ENCODE results near the gene EDAR. TPM values are rescaled to one million over a fixed set of nuclear protein-coding genes. Genes with fewer than 3 reads are reported as not detected.

EDAR gene
- polyA plus RNA-seq, 3 donors: not detected

- no peak overlapping the region for H3K4me2 ChIP-seq (replicated peaks; ENCODE audit: extremely low read depth, low read length, poor library complexity, severe bottlenecking)
- 100% methylated on average over 2 of the region's 2 CpGs for WGBS (ENCODE audit: insufficient coverage)
These were observed 111.5 kb downstream of the EDAR start for GRCh38 chr2:108877506-108877905.

GRCh38 chr2:108870069-108870644, 118.9 kb downstream of the EDAR start:
- no peak for DNase-seq
- no peaks in the 10 kb centered on the region for H3K36me3 ChIP-seq (replicated peaks in 1 of 2; ENCODE audit: control insufficient read depth in 1 of 2, insufficient read depth in 2 of 2, low read length in 2 of 2)
- H3K36me3 Mint-ChIP-seq: peaks cover 9 to 12% of the 10 kb centered on the region in 2 donors
- WGBS (ENCODE audit: insufficient coverage): 100% methylated on average over 2 of the region's 5 CpGs
- no peak overlapping the region for H3K4me3 Mint-ChIP-seq
- no peak overlapping the region for H2AFZ ChIP-seq (ENCODE audit: insufficient read depth, low read depth, low read length, poor library complexity, severe bottlenecking)
- no peak overlapping the region for H3K9ac ChIP-seq (ENCODE audit: insufficient read depth, low read length, poor library complexity, severe bottlenecking)
- H3K4me3 ChIP-seq (replicated peaks in 1 of 3; ENCODE audit: low read depth in 2 of 3, low read length in 3 of 3): no peak overlapping the region
- no peak overlapping the region for H3K27ac Mint-ChIP-seq
- no peaks in the 10 kb centered on the region for H3K27me3 ChIP-seq (ENCODE audit: control insufficient read depth in 2 of 2, insufficient read depth in 2 of 2, low read length in 2 of 2)
- H3K4me1 ChIP-seq (ENCODE audit: control insufficient read depth in 1 of 2, insufficient read depth in 2 of 2, low read length in 2 of 2): no peaks in the 10 kb centered on the region
- H3K9me3 Mint-ChIP-seq: peaks cover 15 to 24% (median 19%) of the 10 kb centered on the region in 7 donors
- no peaks in the 10 kb centered on the region for H3K79me2 ChIP-seq (ENCODE audit: insufficient read depth, low read length)
- H3K27ac ChIP-seq (ENCODE audit: low read depth in 1 of 2, low read length in 2 of 2): no peak overlapping the region
- intact Hi-C loops (cut with micrococcal nuclease): no loop called here
- no peak overlapping the region for H3K4me2 ChIP-seq (replicated peaks; ENCODE audit: extremely low read depth, low read length, poor library complexity, severe bottlenecking)
- no peaks in the 10 kb centered on the region for H3K4me1 Mint-ChIP-seq
- TF ChIP-seq CTCF (IDR thresholded peaks at IDR 0.05): no peak
- H3K9me3 ChIP-seq (replicated peaks in 1 of 2; ENCODE audit: control insufficient read depth in 1 of 2, insufficient read depth in 1 of 2, low read length in 2 of 2): peaks cover 10 to 16% of the 10 kb centered on the region in 2 donors
- H3K27me3 Mint-ChIP-seq (ENCODE audit: low read depth in 3 of 3): no peaks in the 10 kb centered on the region
- no peaks in the 10 kb centered on the region for H4K20me1 ChIP-seq (ENCODE audit: insufficient read depth, low read length)

More at GRCh38 chr2:108877506-108877905, 111.5 kb downstream of the EDAR start:
- no peak overlapping the region for H2AFZ ChIP-seq (ENCODE audit: insufficient read depth, low read depth, low read length, poor library complexity, severe bottlenecking)
- no peak overlapping the region for H3K4me3 ChIP-seq (replicated peaks in 1 of 3; ENCODE audit: low read depth in 2 of 3, low read length in 3 of 3)
- Mint-ChIP-seq H3K27ac (no peak overlapping the region), H3K36me3 (peaks cover 0 to 6% of the 10 kb centered on the region in 2 donors), H3K4me1 (no peaks in the 10 kb centered on the region), H3K4me3 (no peak overlapping the region), H3K27me3 (ENCODE audit: low read depth in 3 of 3) (peaks cover 0 to 2% (median 0%) of the 10 kb centered on the region in 3 donors), H3K9me3 (peaks cover 5 to 19% (median 13%) of the 10 kb centered on the region in 7 donors)
- DNase-seq: no peak
- intact Hi-C loops (cut with micrococcal nuclease): no loop called here
- H3K36me3 ChIP-seq (replicated peaks in 1 of 2; ENCODE audit: control insufficient read depth in 1 of 2, insufficient read depth in 2 of 2, low read length in 2 of 2): no peaks in the 10 kb centered on the region
- no peak overlapping the region for H3K9ac ChIP-seq (ENCODE audit: insufficient read depth, low read length, poor library complexity, severe bottlenecking)
- H3K9me3 ChIP-seq (replicated peaks in 1 of 2; ENCODE audit: control insufficient read depth in 1 of 2, insufficient read depth in 1 of 2, low read length in 2 of 2): peaks cover 5 to 10% of the 10 kb centered on the region in 2 donors
- H3K4me1 ChIP-seq (ENCODE audit: control insufficient read depth in 1 of 2, insufficient read depth in 2 of 2, low read length in 2 of 2): no peaks in the 10 kb centered on the region
- no peaks in the 10 kb centered on the region for H3K27me3 ChIP-seq (ENCODE audit: control insufficient read depth in 2 of 2, insufficient read depth in 2 of 2, low read length in 2 of 2)
- H3K27ac ChIP-seq (ENCODE audit: low read depth in 1 of 2, low read length in 2 of 2): no peak overlapping the region
- no peaks in the 10 kb centered on the region for H4K20me1 ChIP-seq (ENCODE audit: insufficient read depth, low read length)
- no peaks in the 10 kb centered on the region for H3K79me2 ChIP-seq (ENCODE audit: insufficient read depth, low read length)
- TF ChIP-seq CTCF (IDR thresholded peaks at IDR 0.05): no peak
